Bone marrow (tissue), 2 donors: ENCODE data around the gene B4GALT5.
"Not testable (repeated sequence)": the region's sequence is repeated elsewhere in the genome, so short reads cannot be mapped to it uniquely, and the experiment has no call there.

Experiments used
- DNase-seq, 2 donors: peaks; one replicate each; lab custom pipeline; 2025; lab: John Stamatoyannopoulos, UW

The B4GALT5 gene

GRCh38 chr20:49729780-49730179, 16.1 kb upstream of the B4GALT5 start:
- DNase-seq: no peak

- no peak for DNase-seq
These were observed 14.5 kb upstream of the B4GALT5 start for GRCh38 chr20:49727894-49728885.

DNA sequence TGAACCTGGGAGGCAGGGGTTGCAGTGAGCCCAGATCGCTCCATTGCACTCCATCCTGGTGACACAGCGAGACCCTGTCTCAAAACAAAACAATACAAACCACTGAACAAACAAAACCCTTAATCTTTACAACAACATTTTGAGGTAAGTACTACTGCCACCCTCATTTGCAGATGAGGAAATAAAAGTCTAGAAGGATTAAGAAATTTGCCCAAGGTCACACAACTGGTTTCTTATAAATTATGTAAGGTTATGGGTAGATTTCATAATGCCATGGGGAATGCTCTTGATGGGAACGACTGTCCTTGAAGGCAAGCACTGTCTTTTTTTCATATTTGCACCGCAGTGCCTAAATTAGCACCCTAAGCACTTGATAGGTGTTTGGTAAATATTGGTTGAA, 13.8 kb upstream of the B4GALT5 start:
- no peak for DNase-seq

GRCh38 chr20:49725694-49726093, 12.0 kb upstream of the B4GALT5 start:
- DNase-seq: no peak

DNA sequence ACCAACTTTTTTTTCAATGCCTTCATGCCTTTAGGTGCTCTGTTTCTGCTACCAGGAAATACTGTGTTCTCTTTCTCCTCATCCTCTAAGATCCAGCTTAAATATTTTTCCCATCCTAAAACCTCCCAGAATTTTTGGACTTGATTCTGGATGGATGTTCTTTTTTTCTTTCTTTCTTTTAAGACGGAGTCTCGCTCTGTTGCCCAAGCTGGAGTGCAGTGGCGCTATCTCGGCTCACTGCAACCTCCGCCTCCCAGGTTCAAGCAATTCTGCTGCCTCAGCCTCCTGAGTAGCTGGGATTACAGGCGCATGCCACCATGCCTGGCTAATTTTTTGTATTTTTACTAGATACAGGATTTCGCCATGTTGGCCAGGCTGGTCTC, 11.5 kb upstream of the B4GALT5 start:
- DNase-seq: not testable (repeated sequence)

- DNase-seq: peak in 1 of 2 donors; percentile 17
These were observed 10.9 kb upstream of the B4GALT5 start for GRCh38 chr20:49724408-49725223.

- DNase-seq: not testable (repeated sequence)
These were observed 10.1 kb upstream of the B4GALT5 start for GRCh38 chr20:49723758-49724157.

GRCh38 chr20:49721326-49721725, 7.6 kb upstream of the B4GALT5 start:
- not testable (repeated sequence) for DNase-seq

GRCh38 chr20:49715466-49715865, 1.8 kb upstream of the B4GALT5 start:
- DNase-seq: no peak

DNA sequence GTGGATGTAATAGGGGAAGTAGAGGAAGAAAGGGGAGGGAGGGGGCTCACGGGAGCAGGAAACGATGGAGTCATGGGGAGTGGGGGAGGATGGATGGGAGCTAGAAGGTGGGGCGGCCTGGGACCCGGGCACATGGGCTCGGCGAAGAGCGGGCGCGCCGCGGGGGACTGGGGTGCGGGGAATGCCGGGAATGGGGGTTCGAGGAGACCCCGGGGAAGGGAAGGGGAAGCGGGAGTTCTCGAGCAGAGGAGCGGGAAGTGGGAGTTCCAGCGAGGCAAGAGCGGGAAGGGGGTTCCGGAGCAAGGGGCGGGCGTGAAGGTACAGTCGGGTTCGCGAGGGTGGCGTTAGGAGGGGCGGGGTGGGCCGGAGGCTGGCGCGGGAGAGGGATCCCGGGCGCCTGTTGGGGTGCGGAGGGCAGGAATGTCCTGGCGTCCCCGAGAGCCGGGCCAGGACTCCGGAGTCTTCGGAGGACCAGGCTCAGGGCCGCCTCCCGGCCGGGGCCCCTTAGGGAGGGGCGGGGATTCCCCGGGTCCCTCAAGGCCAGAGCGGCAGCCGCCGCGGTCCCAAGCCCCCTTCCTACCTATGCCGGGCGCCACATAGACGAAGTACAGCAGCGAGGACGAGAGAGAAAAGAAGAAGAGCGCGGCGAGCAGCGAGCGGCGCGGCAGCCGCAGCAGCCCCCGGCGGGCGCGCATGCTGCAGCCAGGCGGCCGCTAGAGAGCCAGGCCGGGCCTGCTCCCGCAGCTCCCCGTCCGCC, 504 bp downstream of the B4GALT5 start:
- DNase-seq: peak; percentile 19 to 59

DNA sequence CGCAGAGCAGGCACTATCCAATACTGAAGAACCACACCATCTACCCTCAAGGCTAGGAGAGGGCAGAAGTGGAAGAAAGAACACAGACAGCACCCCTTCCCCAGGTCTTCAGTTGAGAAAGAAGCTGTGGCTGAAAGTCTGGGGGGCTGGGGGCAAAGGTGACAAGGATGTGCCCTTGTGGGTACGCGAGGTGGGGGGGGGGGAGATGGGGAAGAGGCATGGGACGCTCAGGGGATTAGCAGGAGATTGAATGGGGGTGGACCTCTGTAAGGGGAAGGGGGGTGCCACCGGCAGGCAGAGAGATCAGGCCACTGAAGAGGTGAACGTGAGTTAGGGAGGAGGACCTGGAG, 1.1 kb downstream of the B4GALT5 start:
- DNase-seq: peak in 1 of 2 donors; percentile 23

DNA sequence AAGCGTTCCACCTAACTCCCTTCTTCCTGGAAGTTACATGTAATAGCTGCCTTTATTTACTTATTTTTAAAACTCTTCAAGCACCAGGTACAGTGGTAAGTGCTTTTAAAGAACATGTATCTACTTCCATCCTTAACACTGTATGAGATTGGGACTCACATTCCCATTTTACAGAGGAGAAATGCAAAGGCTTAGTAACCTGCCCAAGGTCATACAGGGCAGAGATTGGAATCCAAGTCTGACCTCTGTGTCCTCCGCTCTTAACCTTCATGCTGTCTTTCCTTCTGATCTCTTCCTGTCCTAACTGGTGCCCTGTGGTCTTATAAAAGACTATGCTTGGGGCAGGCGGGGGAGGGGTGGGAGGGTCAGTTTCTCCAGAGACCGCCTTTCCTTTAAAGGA, 1.6 kb downstream of the B4GALT5 start:
- no peak for DNase-seq

DNA sequence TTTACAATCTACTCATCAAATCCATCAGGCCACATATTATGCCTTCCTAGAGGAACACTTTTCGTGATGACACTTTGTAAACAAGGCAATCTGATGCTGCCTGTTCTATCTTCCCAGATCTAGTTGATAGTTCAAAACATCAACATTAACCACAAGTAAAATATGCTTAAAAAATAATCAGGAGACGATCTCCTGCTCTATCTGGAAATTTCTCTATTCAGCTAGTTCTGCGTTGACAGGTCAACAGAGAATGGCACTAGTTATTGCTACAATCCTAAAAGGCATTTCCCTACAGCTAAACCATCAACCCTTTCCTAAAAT, 2.1 kb downstream of the B4GALT5 start:
- DNase-seq: no peak

DNA sequence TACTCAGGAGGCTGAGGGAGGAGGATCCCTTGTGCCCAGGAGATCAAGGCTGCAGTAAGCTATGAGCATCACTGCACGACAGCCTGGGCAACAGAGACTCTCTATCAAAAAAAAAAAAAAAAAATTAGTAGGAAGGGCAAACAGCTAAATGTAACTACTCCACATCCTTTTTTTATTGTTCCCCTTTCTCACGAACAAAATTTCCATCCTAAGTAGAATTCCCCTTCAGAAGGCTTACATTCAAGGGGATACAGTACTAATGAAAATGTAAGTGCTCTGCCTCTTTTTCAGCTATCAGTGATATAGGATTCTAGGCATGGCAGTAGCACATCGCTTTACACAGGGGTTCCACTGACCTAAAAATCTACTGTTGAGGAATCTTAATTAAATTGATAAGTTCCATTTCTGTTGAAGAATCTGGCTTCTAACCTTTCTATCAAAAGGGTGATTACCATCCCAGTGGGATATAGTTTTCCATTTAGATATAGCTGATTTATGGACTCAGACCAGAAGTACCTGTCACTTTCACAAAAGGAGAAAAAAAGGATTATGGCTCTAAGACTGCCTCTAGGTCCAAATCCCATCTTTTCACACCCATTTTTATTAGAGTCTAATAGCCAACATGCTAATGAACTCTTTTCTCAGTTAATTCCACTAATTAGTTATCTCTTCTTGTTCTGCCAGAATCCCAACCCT, 2.6 kb downstream of the B4GALT5 start:
- no peak for DNase-seq

DNA sequence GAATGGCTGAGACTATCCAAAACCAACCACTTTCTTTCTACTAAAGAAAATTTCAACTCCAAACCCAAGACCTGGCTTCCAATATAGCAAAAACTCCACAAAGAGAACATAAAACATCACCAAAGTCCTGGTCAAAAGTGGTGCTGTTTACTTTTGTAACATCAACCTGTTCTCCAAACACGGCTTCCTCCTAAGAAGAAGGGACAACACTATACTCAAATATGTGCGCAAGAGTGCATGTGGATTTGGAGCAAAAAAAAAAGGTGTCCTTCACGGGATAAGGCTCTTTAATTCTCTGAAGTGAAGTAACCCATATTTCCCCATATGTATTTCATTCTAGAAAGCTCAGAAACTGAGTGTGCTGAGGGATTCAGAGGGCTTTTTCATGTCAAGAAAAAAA, 6.6 kb downstream of the B4GALT5 start:
- no peak for DNase-seq

GRCh38 chr20:49706630-49707091, 7.0 kb downstream of the B4GALT5 start:
- no peak for DNase-seq

GRCh38 chr20:49705893-49706292, 7.8 kb downstream of the B4GALT5 start:
- not testable (repeated sequence) for DNase-seq

DNA sequence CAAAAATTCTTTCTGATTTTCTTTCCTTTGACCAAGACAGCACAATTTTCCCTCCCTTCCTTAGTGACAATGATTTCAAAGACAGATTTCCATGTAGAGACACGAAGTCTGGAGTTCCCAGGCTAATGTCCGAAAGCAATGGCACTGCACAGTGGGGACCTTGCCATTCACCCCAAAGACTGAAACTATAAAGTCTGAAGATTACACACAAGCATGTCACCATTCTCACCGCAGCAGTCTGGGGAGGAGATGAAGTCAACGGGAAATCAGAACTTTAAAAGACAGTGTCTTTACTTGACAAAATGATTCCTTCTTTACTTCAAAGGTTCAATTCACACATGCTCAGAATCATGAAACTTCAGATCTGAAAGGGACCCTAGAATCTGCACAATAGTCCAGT, 8.3 kb downstream of the B4GALT5 start:
- no peak for DNase-seq

GRCh38 chr20:49704932-49705336, 8.7 kb downstream of the B4GALT5 start:
- DNase-seq: no peak

DNA sequence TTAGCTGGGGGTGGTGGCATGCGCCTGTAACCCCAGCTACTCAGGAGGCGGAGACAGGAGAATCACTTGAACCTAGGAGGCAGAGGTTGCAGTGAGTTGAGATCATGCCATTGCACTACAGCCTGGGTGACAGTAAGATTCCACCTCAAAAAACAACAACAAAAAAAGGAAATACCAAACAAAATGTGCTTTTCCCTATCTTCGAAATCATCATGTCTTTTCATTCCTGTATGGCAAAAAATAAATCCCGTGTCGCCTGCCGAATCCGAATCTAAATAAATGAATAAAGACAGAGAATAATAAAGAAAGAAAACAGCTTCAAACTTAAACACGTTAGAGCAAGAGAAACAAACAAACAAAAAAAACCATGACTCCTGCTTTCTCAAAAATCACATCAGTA, 11.8 kb downstream of the B4GALT5 start:
- no peak for DNase-seq

- DNase-seq: no peak
These were observed 12.4 kb downstream of the B4GALT5 start for GRCh38 chr20:49701241-49701790.
